Islet of Langerhans (tissue), 1 donor: Measurements from ENCODE around the gene C6orf118.

ENCODE experiments used
- FAIRE-seq: peaks from one replicate; lab custom pipeline; 2011; peaks lifted over from hg19 to GRCh38; lab: Jason Lieb, UNC

C6orf118 gene

GRCh38 chr6:165244524-165245247, 64.7 kb downstream of the C6orf118 start:
- no peak for FAIRE-seq

GRCh38 chr6:165243801-165244200, 65.6 kb downstream of the C6orf118 start:
- FAIRE-seq, result no peak

- no peak for FAIRE-seq
Observed at GRCh38 chr6:165236326-165236725, 73.1 kb downstream of the C6orf118 start.

DNA sequence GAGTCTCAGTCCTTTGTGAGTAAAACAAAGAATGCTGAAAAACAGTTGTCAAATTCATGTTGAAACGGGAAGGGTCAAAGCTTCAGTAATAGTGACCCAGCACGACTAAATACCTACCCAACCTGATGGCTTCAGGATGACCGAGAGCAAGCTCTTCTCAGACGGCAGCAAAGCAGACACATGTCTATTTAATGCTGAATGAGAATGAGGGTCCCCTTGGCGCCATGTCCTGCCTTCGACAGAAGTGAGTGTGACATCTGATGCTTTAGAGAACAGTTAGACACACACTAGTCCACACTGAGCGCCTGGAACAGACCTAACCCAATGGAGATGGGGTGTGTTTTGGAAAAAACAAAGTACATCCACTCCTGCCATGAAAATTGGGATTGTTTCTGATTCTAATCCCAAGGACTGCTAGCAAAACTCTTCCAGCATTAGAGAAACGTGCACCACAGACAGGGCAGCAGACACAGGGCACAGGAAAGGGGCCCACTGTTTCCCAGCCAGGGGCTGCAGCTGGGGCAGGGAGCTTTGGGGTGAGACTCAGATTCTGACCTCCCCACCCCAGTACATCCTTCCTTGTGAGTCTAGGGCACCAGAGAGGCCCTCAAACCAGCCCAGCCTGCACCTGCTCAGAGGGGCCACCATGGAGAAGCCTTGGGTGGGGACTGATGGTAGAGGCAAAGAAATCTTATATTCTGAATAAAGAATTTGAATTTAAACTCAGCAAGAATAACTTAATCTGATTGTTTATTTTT, 76.5 kb downstream of the C6orf118 start:
- FAIRE-seq, result no peak

GRCh38 chr6:165231581-165232561, 77.5 kb downstream of the C6orf118 start:
- FAIRE-seq, result peak; percentile 80

DNA sequence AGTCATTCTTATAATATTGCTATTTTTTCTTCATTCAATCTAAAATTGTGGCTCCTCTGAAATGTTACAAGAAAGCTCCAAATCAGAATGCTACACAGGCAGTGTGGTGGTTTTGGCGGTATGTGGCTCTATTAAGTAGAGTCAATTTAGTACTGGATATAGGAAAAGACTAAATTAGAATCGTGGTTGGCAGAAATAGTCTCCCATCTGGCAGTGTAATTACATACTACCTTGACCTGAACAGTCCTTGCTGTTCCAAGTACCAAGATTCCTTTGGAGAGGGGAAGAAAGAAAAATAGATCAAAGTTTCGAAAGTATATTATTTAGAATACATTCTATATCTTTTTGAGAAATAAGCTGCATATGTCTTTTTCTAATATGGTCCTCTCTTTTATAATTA, 78.2 kb downstream of the C6orf118 start:
- FAIRE-seq, result no peak
